ENCODE results near the gene MRFAP1L1. TPM values are rescaled to one million over a fixed set of nuclear protein-coding genes. Genes with fewer than 3 reads are reported as not detected.

The MRFAP1L1 gene
- total and polyA plus RNA-seq, 10 donors, result 45.6 to 96.9 (median 62.4) TPM

- TF ChIP-seq CTCF (IDR thresholded peaks at IDR 0.05 in 8 of 11, conservative IDR thresholded peaks at IDR 0.05 in 3 of 11) (peak in 6 of 11 experiments; percentile 28 to 61 (median 44)), POLR2AphosphoS5 (IDR thresholded peaks at IDR 0.05) (no peak)
- intact Hi-C loops (cut with DNase I; ENCODE audit: low total_unique reads), result no loop called here
- no peak overlapping the region for H3K4me3 ChIP-seq
- H3K27ac ChIP-seq, result no peak overlapping the region
- no peaks in the 10 kb centered on the region for H3K9me3 ChIP-seq
- WGBS, 5 donors, result 87 to 93% (median 90%) methylated on average over 13 of the region's 13 CpGs
- no peaks in the 10 kb centered on the region for H3K27me3 ChIP-seq (replicated peaks in 1 of 7)
- peaks cover 0 to 63% (median 5%) of the 10 kb centered on the region in 6 donors for H3K36me3 ChIP-seq
- peaks cover 10 to 65% (median 23%) of the 10 kb centered on the region in 6 donors for H3K4me1 ChIP-seq
- DNase-seq, result peak; percentile 75
Measured at GRCh38 chr4:6701371-6701770, 8.3 kb downstream of the MRFAP1L1 start.

GRCh38 chr4:6699903-6700302, 9.8 kb downstream of the MRFAP1L1 start:
- no peak for TF ChIP-seq CTCF (IDR thresholded peaks at IDR 0.05 in 8 of 11, conservative IDR thresholded peaks at IDR 0.05 in 3 of 11)
- no peak for TF ChIP-seq POLR2AphosphoS5 (IDR thresholded peaks at IDR 0.05)
- no peak for TF ChIP-seq POLR2A (IDR thresholded peaks at IDR 0.05)
- Histone ChIP-seq H3K27ac (no peak overlapping the region), H3K9me3 (no peaks in the 10 kb centered on the region), H3K27me3 (replicated peaks in 1 of 7) (no peaks in the 10 kb centered on the region), H3K4me3 (no peak overlapping the region), H3K4me1 (peaks cover 0 to 64% (median 26%) of the 10 kb centered on the region in 6 donors), H3K36me3 (peaks cover 0 to 56% (median 5%) of the 10 kb centered on the region in 6 donors)
- 91 to 100% (median 100%) methylated on average over 1 of the region's 1 CpG for WGBS, 5 donors
- no peak for DNase-seq
- intact Hi-C loops (cut with DNase I; ENCODE audit: low total_unique reads), result no loop called here

GRCh38 chr4:6699388-6699787, 10.3 kb downstream of the MRFAP1L1 start:
- Histone ChIP-seq H3K4me3 (no peak overlapping the region), H3K9me3 (no peaks in the 10 kb centered on the region), H3K27ac (peak overlapping the region in 3 of 8 donors; percentile 6 to 15 (median 11)), H3K27me3 (replicated peaks in 1 of 7) (no peaks in the 10 kb centered on the region), H3K4me1 (peaks cover 1 to 63% (median 30%) of the 10 kb centered on the region in 6 donors), H3K36me3 (peaks cover 0 to 56% (median 5%) of the 10 kb centered on the region in 6 donors)
- no peak for DNase-seq
- intact Hi-C loops (cut with DNase I; ENCODE audit: low total_unique reads), result no loop called here
- TF ChIP-seq CTCF (IDR thresholded peaks at IDR 0.05 in 8 of 11, conservative IDR thresholded peaks at IDR 0.05 in 3 of 11), result no peak
- TF ChIP-seq POLR2AphosphoS5 (IDR thresholded peaks at IDR 0.05), result no peak
- no peak for TF ChIP-seq POLR2A (IDR thresholded peaks at IDR 0.05)
- 61 to 81% (median 77%) methylated on average over 5 of the region's 5 CpGs for WGBS, 5 donors

GRCh38 chr4:6697131-6697530, 12.5 kb downstream of the MRFAP1L1 start:
- TF ChIP-seq POLR2AphosphoS5 (IDR thresholded peaks at IDR 0.05), result no peak
- TF ChIP-seq POLR2A (IDR thresholded peaks at IDR 0.05), result no peak
- TF ChIP-seq CTCF (IDR thresholded peaks at IDR 0.05 in 8 of 11, conservative IDR thresholded peaks at IDR 0.05 in 3 of 11), result no peak
- intact Hi-C loops (cut with DNase I; ENCODE audit: low total_unique reads), result no loop called here
- peaks cover 0 to 43% (median 5%) of the 10 kb centered on the region in 6 donors for H3K36me3 ChIP-seq
- H3K4me3 ChIP-seq, result no peak overlapping the region
- H3K4me1 ChIP-seq, result peaks cover 9 to 71% (median 41%) of the 10 kb centered on the region in 6 donors
- H3K9me3 ChIP-seq, result no peaks in the 10 kb centered on the region
- 91 to 98% (median 96%) methylated on average over 6 of the region's 6 CpGs for WGBS, 5 donors
- H3K27me3 ChIP-seq (replicated peaks in 1 of 7), result no peaks in the 10 kb centered on the region
- DNase-seq, result no peak
- H3K27ac ChIP-seq, result peak overlapping the region; percentile 72 to 91 (median 83)

Data from spleen (tissue), 11 donors.